ENCODE data around the gene SLPI.

Gene SLPI, protein sequence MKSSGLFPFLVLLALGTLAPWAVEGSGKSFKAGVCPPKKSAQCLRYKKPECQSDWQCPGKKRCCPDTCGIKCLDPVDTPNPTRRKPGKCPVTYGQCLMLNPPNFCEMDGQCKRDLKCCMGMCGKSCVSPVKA

DNA sequence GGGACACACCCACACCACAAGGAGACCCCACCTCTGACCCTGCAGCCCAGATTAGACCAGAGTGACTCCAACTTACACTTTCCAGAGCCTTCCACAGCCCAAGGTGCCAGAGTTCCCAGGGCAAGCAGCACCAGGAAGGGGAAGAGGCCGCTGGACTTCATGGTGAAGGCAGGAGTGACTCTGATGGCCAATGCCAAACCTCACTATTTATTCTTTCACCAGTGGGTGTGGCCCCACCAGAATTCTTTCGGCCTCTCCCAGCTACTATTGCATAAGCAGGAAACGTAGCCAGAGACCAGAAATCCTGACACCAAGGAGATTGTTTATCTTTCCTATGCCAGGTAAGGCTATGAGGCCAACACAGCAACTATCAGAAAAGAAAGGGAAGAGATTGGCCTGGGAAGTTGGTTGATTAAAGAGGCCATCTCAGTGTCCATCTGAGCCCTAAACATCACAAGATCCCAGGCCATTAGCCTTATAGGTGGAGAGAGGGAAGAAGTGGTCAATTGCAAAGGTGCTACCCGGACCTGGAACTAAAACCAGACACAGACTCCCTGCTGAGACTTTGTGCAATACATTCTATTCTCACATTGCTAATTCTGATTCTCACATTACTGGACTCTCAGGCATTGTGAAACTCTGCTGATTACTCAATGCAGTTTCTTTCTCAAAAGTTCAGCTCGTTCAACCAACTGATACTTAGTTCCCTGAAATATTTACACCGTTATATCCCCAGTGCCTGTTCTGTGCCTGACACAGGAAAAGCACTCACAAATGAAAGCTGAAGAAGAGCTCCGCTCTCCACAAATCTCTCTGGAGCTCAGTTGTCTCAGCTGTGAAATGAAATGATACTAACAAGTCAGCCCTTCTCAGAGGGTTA is at the start of gene SLPI:
TSS of gene SLPI (minus strand) at position 182 of the 880 bp plus-strand sequence. CDS start at position 161, 21 bp downstream.
- FAIRE-seq, result no peak

DNA sequence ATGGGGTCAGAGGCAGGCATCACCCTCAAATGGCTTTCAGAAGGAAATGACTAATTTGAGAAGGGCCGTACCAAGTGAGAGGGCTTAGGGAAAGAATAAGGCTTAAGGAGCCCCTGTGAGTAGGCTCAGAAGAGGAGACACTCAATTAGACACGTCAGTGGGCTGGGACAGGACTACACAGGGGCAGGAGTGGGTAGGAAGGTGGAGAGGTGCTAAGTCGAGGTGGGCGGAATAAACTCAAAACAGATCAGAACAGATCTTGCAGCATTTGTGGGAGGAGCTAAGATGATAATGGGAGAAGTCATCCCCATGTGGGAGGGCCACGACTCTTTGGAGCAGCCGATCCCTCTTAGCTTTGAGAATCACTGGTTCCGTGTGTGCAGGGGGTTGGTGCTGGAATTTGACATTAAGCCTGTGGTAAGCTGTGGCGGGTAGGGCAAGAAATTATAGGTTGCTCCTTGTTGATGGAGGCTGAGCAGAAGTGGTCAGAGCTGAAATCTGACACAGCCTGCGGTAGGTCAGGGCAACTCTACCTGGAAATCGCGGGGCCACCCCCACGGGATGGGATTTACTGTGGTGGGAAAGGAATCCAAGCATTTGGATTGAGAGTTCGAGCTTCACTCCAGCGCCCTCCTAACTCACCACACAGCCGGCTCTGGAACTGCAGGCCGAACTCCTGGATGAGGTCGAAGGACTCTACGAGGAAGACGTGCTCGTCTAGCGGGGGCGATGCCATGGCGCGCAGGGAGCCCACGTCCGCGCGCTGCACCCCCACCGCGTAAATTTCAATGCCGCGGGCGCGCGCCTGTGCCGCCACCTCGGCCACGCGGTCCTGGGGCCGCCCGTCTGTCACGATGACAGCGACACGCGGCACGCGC is 49.5 kb upstream of the SLPI start:
- no peak for FAIRE-seq

DNA sequence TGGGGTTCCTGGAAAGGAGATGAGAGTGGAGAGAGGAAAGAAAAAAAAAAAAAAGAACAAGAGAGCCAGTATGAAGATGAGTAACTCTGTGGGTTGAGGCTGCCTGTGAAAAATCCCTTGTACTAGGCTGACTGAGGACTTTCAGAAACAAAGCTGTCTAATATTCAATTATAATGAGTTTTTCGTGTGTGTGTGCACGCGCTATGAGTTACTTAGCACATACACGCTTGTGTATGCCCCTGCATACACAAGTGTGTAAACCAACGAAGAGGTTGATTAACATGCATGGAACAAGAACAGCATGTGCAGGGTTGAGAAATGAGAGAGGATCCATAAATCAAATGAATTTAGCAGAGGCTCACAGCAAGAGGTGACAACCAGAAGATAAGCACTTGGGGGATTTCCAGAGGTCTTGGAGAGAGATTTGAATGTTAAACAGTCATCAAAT is 47.5 kb upstream of the SLPI start:
- no peak for FAIRE-seq

DNA sequence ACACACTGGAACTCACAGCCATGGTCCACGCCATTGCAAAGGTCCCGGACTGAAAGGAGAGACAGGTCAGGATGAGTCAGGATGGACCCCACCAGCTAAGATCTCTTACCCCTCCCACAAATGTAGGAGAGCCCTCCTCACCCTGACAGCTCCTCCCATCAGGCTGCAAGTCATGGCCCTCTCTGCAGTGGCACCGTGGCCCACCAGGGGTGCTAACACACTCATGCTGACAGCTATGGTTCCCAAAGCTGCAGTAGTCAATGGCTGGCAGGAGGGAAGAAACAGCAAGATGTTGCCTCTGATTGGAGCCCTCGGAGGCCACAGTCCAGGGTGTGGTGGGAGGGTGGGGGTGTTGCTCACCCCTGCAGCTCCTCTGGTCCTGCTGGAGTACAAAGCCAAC is 46.6 kb upstream of the SLPI start:
- no peak for FAIRE-seq

DNA sequence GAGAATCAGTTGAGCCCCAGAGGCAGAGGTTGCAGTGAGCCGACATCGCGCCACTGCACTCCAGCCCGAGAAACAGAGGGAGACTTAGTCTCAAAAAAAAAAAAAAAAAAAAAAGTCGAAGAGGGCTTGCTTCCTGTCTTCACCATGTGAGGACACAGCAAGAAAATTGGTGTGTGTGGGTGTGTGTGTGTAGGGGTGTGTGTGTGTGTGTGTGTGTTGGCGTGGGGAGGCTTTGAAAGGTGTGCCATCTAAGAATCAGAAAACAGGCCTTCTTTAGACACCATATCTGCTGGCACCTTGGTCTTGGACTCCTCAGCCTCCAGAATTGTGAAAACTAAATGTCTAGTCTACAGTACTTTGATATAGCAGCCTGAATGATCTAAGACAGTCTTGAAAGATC is 45.4 kb upstream of the SLPI start:
- no peak for FAIRE-seq

DNA sequence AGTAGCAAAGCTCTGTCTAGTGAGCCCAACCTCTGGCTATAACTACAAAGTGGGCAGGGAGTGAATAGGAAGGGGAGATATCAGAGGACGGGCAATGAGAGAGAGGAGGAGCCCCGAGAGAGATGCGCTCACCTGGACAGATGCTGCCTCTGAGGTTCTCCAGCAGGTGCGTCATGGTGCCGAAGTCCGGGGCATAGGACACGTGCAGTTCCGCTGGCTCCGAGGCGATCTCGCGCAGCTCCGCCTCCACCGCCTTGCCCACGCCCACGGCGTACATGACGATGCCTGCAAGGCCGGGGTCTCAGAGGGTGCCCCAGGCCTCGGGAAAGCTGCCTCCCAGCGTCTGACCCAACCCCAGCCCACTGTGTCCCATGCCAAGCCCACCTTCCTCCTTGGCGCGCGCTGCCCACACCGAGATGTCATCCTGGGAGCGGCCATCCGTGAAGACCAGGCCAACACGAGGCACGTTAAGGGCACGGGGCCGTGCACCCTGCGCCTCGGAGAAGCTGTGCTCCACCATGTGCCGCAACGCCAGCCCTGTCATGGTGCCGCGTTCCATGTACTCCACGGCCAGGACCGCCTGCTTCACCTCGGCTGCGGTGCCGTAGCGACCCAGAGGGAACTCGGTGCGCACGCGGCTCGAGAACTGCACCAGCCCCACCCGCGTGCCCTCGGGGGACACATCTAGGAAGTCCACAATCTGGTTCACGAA is 43.6 kb upstream of the SLPI start:
- FAIRE-seq, result no peak

DNA sequence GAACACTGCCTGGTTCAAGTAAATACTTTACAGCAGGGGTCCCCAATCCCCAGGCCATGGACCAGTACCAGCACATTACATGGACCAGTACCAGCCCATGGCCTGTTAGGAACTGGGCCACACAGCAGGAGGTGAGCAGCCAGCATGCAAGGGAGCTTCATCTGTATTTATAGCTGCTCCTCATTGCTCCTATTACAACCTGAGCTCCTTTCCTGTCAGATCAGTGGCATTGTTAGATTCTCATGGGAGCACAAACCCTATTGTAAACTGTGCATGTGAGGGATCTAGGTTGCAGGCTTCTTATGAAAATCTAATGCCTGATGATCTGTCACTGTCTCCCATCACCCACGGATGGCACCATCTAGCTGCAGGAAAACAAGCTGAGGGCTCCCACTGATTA is 40.3 kb upstream of the SLPI start:
- no peak for FAIRE-seq

DNA sequence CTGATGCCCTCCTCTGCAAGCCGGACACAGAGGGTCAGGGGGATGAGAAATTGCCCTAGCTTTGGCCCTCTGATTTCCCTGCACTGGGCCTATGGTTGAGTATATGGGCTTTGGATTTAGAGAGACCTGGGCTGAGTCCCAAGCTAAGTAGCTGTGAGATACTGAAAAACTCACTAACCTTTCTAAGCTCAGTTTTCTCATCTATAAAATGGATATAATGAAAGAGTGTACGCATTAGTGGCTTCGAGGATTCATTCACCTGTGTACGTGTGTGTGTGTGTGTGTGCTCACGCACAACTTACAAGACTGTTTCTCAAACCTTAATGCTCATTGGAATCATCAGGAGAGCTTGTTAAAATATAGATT is 39.6 kb upstream of the SLPI start:
- no peak for FAIRE-seq

DNA sequence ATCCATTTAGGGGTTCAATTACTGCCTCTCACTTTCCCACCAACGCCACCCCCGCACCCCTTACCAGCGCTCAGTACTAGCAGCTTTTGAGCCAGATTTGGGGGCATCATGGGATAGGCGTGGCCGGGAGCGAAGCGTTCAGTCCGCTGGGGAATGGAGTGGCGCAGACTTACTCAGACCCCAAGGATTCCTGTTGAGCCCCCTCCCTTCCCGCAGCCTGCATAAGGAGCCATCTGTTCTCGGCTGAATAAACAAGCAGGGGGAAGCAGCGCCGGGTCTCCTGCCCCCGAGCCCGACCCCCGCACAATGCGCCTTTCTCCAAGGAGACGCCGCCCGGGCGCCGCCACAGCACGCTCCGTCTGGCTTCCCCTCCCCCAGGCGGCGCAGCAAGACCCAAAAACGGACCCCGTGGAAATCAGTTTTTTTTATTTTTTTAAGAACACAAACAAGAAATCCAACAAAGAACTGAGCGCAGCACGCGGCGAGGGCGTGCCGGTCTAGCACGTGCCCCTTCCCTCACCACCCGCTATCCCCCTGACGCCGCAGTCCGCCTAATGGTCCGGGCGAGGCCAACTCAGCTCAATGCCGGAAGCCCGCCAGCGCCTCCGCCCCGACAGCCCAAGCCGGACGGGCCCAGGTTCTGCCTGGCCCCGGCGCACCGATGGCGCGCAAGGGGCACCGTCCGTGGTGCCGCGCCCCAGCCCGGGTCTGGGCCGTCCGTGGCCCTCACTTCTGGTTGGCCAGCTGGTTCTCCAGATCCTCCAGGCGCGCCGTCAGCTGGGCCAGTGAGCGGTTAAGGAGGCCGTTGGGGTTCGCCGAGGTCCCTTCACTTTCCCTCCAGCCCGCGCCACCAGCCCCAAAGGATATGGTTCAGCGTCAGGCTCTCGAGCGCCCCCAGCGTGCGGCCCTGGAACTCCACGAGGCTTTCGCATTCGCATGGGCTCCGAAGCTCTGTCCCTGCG is 39.0 kb upstream of the SLPI start:
- FAIRE-seq, result no peak

DNA sequence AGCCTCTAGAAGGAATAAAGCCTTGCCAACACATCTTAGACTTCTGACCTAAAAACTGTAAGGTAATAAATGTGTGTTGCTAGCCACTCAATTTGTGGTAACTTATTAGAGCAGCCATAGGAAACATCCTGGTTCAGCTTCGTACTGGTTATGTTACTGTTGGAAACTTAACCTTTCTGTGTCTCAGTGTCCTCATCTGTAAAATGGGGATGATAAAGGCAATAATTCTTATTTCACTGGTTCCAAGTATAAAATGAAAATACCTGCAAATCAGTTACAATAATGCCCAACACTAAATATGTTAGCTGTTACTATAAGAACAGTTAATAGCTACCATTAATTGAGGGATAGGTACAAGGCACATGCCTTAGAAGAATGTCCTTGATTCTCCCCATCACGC is 38.0 kb upstream of the SLPI start:
- no peak for FAIRE-seq

DNA sequence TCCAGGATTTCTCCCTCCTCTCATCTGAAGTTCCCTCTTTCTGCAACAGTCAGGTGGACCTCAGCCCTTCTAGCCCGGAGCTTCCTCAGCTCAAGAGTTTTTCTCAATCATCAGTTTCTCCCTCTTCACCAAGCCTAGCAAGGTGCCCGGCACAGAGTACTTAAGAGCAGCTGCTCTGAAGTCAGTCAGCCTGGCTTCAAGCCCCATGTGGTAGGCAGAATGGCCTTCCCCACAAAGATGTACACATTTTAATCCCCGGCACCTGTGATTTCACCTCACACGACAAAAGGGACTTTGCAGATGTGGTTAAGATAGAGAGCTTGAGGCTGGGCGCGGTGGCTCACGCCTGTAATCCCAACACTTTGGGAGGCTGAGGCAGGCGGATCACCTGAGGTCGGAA is 37.2 kb upstream of the SLPI start:
- no peak for FAIRE-seq

DNA sequence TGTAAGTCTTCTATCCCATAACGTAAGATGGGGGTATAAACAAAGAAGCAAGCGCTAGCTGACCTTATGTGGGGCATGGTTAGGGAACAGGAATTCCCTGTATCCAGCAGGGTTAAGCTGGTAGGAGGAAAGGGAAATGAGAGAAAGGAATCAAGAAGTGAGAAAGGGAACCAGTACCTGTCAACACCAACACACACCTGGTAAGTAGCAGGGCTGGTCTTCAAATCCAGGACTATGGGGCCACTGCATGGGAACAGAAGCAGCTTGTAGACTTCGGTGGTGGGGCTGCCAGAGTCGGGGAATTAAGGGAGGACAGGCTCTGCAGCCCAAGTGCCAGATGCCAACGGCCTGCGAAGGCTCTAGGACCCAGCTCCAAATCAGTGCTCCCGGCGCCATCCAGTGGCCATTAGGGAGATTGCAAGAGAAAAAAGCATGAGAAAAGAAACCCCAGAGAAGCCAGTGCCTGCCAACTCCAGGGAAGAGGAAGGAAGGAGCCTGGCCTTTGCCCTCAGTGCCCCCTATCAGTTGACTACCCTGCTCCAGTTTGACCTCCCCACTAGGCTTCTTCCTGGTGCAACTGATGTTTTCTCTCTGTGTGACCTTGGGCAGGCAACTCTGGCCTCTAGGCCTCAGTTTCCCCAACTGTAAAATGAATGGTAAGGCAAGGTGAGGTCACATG is 36.5 kb upstream of the SLPI start:
- FAIRE-seq, result no peak

DNA sequence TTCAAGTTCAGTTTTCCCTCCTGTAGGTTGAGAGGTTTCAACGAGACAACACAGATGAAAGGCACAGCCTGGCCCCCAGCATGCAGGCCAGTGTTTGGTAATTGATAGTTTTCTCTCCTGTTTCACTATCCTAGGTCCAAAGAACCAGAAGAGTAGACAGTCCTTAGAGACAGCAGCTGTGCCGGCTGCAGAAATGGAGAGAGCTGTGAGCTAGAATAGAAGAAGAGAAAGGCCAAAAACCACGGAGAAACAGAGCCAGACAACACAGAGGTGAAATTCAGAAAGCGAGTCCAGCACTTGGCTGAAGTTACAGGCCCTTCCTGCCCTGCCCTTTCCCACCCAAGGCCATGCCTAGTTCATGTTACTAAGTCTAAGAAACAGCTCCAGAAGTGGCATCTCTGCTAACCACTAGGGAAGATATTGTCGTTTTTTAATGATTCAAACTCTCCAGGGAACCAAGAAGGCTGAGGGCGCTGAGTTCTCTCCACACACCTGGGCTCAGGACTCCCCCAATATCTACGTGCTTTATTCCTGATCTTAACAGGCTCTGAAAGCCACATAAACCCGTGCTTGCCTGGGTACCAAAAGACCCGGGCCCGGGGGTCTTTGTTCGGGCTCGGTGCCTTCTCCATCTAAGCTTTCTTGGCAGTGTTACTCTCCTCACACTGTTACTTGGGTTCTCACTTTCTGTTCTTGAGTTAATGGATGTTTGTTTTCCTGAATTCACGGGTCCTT is 35.7 kb upstream of the SLPI start:
- no peak for FAIRE-seq

DNA sequence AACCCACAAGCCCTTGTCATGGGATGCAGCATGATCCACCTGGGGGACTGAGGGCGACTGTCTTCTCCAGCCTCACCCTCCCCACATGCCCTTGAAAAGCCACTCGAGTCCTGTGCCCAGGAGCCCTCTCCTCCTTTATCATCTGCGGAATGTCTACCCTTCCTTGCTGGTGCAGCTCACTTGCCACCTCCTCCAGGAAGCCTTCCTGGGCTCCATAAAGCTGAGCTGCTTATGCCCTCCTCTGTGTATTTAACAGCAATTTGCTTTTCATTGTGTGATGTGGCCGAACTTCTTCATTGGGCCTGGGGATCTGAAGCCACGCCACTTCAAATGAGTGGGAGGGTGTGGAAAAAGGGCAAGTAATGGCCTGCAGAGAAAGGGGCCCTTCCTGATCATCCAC is 34.5 kb upstream of the SLPI start:
- no peak for FAIRE-seq

DNA sequence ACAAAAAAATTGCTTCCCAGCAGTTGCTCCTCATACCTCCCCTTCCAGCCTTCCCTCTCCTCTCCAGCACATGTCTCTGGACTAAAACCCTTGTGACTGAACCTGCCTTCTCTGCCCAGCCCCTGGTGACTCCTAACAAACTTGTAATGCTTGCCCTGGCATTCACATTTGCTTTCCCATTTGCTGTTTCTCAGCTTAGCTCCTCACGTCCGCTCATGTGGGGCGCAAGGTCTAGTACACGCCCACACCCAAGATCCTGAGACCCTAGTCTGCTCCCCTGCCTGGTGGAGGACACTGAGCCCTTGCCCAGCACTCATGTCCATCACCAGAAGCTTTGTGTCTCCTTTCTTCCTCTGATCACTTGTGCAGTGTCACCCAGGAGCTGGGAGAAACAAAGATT is 34.0 kb upstream of the SLPI start:
- FAIRE-seq, result no peak

DNA sequence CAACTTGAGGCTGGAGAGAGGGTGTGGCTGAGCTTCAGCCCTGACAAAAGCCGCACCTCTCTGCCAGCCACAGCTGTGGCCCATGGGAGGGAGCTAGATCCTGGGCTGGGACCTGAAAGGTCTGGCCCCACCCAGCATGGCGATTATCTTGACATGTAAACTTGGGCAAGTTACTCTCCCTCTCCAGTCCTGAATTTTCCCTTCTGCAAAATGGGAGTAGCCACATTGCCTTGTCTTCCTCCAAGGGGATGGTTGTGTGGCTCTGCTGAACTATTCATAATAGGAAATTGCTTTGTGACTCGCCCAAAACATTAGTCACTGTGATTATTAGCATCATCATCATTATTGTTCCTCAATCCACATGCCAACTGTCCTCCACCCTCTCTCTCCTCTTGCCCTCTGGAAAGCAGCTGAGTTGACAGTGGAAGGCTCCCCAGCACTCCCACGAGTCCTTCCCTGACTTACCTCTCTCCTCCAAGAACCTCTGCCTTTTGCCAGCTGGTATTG is 29.2 kb upstream of the SLPI start:
- no peak for FAIRE-seq

DNA sequence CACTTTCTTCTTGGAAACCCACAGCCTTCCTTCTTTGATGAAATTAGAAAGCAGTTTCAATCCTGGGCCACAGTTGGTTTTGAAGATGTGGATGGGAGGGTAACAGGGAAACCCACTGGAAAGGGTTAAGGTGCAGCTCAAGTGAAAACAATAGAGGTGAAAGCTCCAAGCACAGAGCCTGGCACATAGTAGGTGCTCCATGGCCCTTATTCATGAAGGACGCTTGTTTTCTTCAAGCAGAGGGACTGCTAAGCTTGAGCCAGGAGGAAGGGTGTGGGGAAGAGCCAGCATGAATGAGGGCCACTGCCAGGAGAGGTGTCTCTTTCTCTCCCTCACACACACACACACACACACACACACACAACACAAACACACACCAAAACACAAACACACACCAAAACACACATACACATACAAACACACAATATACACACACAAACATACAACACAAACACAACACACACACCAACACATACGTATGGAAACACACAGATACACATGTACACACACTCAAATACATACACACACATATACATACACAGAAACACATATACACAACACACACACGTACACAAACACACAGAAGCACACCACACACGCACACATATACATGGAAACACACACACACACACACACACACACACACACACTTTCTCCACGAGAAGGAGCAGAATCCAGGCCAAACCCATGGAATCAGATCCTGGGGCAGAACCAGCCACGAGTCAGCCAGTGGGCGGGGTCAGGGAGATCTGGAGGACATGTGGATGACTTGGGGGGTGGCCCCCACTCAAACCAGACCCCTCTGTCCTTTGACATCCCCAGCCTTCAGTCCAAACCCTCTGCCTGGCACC is 28.6 kb upstream of the SLPI start:
- no peak for FAIRE-seq

DNA sequence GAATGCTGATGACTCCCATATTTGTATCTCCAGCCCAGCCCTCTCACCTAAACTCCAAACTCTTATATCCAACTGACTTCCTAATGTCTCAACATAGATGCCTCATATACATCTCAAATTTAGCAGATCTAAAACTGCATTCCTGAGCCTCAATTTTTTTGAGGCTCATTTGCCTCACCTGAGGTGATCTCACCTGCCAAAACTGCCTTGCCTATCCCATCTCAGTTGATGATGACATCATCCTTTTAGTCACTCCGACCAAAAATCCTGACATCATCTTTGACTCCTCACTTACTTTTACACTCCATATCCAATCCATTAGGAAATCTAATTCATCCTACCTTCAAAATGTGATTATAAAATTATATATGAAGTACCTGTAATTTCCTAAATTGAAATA is 25.6 kb upstream of the SLPI start:
- no peak for FAIRE-seq

DNA sequence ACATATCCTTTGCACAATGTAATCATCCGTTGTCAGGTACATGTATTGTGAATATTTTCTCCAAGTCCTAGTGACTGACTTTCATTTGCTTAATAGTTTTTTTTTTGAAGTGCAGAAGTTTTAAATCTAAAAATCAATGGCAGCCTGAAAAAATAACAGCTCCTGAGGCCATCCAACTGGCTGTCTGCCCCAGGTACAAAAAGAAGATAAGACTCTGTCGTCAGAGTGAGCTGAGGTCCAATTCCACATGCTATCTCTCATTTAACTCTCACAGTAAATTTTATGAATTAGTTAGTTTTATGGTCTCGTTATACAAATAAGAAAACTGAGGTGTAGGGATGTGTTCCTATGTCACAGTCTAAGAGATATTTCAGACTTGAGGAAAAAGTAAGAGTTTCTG is 21.0 kb upstream of the SLPI start:
- no peak for FAIRE-seq
